Renal cortex interstitium (tissue), 11 donors: ENCODE results near the gene HOXD9. TPM values are rescaled to one million over a fixed set of nuclear protein-coding genes. Genes with fewer than 3 reads are reported as not detected.
A peak's percentile ranks its signal among the peaks of the same experiment; 100 is the strongest.

Experiments used
- DNase-seq, 11 donors: peaks; one replicate each; pipeline ENCODE4 v3.0.0-alpha.2; 2013; ENCODE audit warnings: low read depth in 9 of 11, low spot score in 4 of 11; ENCODE audit errors: extremely low read depth in 1 of 11
- polyA plus RNA-seq, 3 donors: library from polyadenylated mRNA; unstranded; fragments of 120-200 nt; gene quantifications; one replicate each; pipeline ENCODE4 v1.2.1, GENCODE V29; 2013; ENCODE audit not compliant: insufficient read length in 3 of 3

HOXD9 gene
- polyA plus RNA-seq, 3 donors: 74.3 to 99.6 (median 80.9) TPM

GRCh38 chr2:176156807-176157498, 34.4 kb downstream of the HOXD9 start, which contains the start of gene HOXD3:
HOXD3 (plus strand) TSS chr2:176157307; CDS start chr2:176169115, 11,808 bp downstream.
- DNase-seq: peak in 1 of 11 donors; percentile 42

- DNase-seq: peak in 1 of 11 donors; percentile 55
These were observed 35.1 kb downstream of the HOXD9 start for GRCh38 chr2:176157499-176158185.

GRCh38 chr2:176158186-176158591, 35.7 kb downstream of the HOXD9 start:
- peak in 1 of 11 donors; percentile 44 for DNase-seq

- DNase-seq: peak in 1 of 11 donors; percentile 63
These were observed 36.5 kb downstream of the HOXD9 start for GRCh38 chr2:176158855-176159662.

GRCh38 chr2:176159663-176160250, 37.2 kb downstream of the HOXD9 start:
- peak in 1 of 11 donors; percentile 12 for DNase-seq

GRCh38 chr2:176160251-176160985, 37.9 kb downstream of the HOXD9 start:
- no peak for DNase-seq

- DNase-seq: no peak
These were observed 38.7 kb downstream of the HOXD9 start for GRCh38 chr2:176160986-176161824.

- no peak for DNase-seq
These were observed 39.5 kb downstream of the HOXD9 start for GRCh38 chr2:176161825-176162626.

GRCh38 chr2:176162911-176163671, 40.6 kb downstream of the HOXD9 start:
- peak in 1 of 11 donors; percentile 79 for DNase-seq

- no peak for DNase-seq
These were observed 41.1 kb downstream of the HOXD9 start for GRCh38 chr2:176163672-176164056.

GRCh38 chr2:176164201-176164600, 41.7 kb downstream of the HOXD9 start:
- DNase-seq: no peak

- peak in 1 of 11 donors; percentile 84 for DNase-seq
These were observed 42.3 kb downstream of the HOXD9 start for GRCh38 chr2:176164611-176165369.

- no peak for DNase-seq
These were observed 43.0 kb downstream of the HOXD9 start for GRCh38 chr2:176165370-176166050.

GRCh38 chr2:176166272-176166671, 43.8 kb downstream of the HOXD9 start:
- DNase-seq: no peak

- no peak for DNase-seq
These were observed 44.9 kb downstream of the HOXD9 start for GRCh38 chr2:176167398-176167797.
